Measurements from ENCODE around the gene AGXT.
"Not testable (repeated sequence)": the region's sequence is repeated elsewhere in the genome, so short reads cannot be mapped to it uniquely, and the experiment has no call there.

The AGXT gene

GRCh38 chr2:240840435-240841060 lies 28.1 kb upstream of the AGXT start:
- peak; percentile 21 for DNase-seq

GRCh38 chr2:240846309-240846708 lies 22.3 kb upstream of the AGXT start:
- DNase-seq, result not testable (repeated sequence)

- no peak for DNase-seq
These were observed 21.6 kb upstream of the AGXT start for GRCh38 chr2:240846873-240847595.

GRCh38 chr2:240847817-240848216 lies 20.8 kb upstream of the AGXT start:
- no peak for DNase-seq

- DNase-seq, result no peak
These were observed 19.5 kb upstream of the AGXT start for GRCh38 chr2:240848900-240849680.

GRCh38 chr2:240850026-240850425 lies 18.6 kb upstream of the AGXT start:
- DNase-seq, result no peak

GRCh38 chr2:240850756-240851077 lies 17.9 kb upstream of the AGXT start:
- no peak for DNase-seq

- peak; percentile 82 for DNase-seq
These were observed 17.3 kb upstream of the AGXT start for GRCh38 chr2:240851078-240851991.

- no peak for DNase-seq
These were observed 15.8 kb upstream of the AGXT start for GRCh38 chr2:240852671-240853314.

GRCh38 chr2:240855670-240856069 lies 13.0 kb upstream of the AGXT start:
- DNase-seq, result no peak

- DNase-seq, result no peak
These were observed 12.3 kb upstream of the AGXT start for GRCh38 chr2:240856151-240856980.

GRCh38 chr2:240857039-240858008 lies 11.3 kb upstream of the AGXT start:
- no peak for DNase-seq

- no peak for DNase-seq
These were observed 10.3 kb upstream of the AGXT start for GRCh38 chr2:240858321-240858720.

- no peak for DNase-seq
These were observed 9.8 kb upstream of the AGXT start for GRCh38 chr2:240858871-240859270.

- DNase-seq, result no peak
These were observed 7.1 kb upstream of the AGXT start for GRCh38 chr2:240861547-240861946.

- DNase-seq, result no peak
These were observed 4.1 kb upstream of the AGXT start for GRCh38 chr2:240864475-240864874.

GRCh38 chr2:240865391-240865790 lies 3.2 kb upstream of the AGXT start:
- DNase-seq, result no peak

GRCh38 chr2:240869109-240869955 lies 708 bp downstream of the AGXT start:
- no peak for DNase-seq
